B cell (primary cell): ENCODE data around the gene CLIP2. TPM values are rescaled to one million over a fixed set of nuclear protein-coding genes. Genes with fewer than 3 reads are reported as not detected.
"Not testable (repeated sequence)": the region's sequence is repeated elsewhere in the genome, so short reads cannot be mapped to it uniquely, and the experiment has no call there.

Source experiments
- ATAC-seq: fragments of 200-7000 bp; cut with Tn5 transposase; one replicate; pipeline ENCODE4 v1.10.0; 2021; ENCODE audit warnings: low read depth, mild to moderate bottlenecking, moderate number of reproducible peaks, moderate library complexity
- CTCF ChIA-PET: fragments of 350-600 bp; sonication (Branson Sonifier 250); formaldehyde crosslinking; loops from one replicate; lab custom pipeline; 2021; ENCODE audit warnings: antibody characterized with exemption, inconsistent platforms; lab: Charles Lee
- POLR2A ChIA-PET: fragments of 350-600 bp; sonication (Branson Sonifier 250); formaldehyde crosslinking; loops from one replicate; lab custom pipeline; 2021; ENCODE audit warnings: antibody characterized with exemption; lab: Charles Lee
- DNase-seq: peaks from one replicate; pipeline ENCODE4 v3.0.0; 2013
- H2AFZ ChIP-seq: 2 replicates; pipeline ENCODE4 v1.6.1; 2012; ENCODE audit warnings: mild to moderate bottlenecking, low read depth, low read length; ENCODE audit not compliant: insufficient read depth, poor library complexity, severe bottlenecking
- H3K27ac ChIP-seq, 2 donors: 1 replicate in 1 of 2; 2 replicates in 1 of 2; pipeline ENCODE4 v1.5.1; 2012 to 2013; ENCODE audit warnings: low read length in 2 of 2, mild to moderate bottlenecking in 2 of 2, moderate library complexity in 1 of 2
- H3K27me3 ChIP-seq, 4 experiments: fragments of 200-600 bp in 1 of 4; sonication (generic) in 1 of 4; replicated peaks in 1 of 4; 1 replicate in 2 of 4; 2 replicates in 2 of 4; pipeline versions ENCODE4 v1.6.1 to v1.7.0; 2013 to 2016; ENCODE audit warnings: low read length in 3 of 4, mild to moderate bottlenecking in 2 of 4, mixed read lengths in 1 of 4, moderate library complexity in 1 of 4; ENCODE audit not compliant: insufficient read depth in 4 of 4, control insufficient read depth in 3 of 4; ENCODE audit errors: control extremely low read depth in 1 of 4
- H3K36me3 ChIP-seq, 2 experiments: replicated peaks in 1 of 2; 1 replicate in 1 of 2; 2 replicates in 1 of 2; pipeline versions ENCODE4 v1.6.1 to v1.7.1; 2013; ENCODE audit warnings: low read length in 1 of 2; ENCODE audit not compliant: insufficient read depth in 2 of 2, control insufficient read depth in 1 of 2; ENCODE audit errors: control extremely low read depth in 1 of 2, extremely low read depth in 1 of 2
- H3K4me1 ChIP-seq, 2 donors: fragments of 200-600 bp in 1 of 2; sonication (generic) in 1 of 2; 1 replicate in 1 of 2; 2 replicates in 1 of 2; pipeline versions ENCODE4 v1.5.1 to v1.6.1; 2013 to 2017; ENCODE audit warnings: low read length in 2 of 2; ENCODE audit not compliant: control insufficient read depth in 2 of 2, insufficient read depth in 2 of 2
- H3K4me2 ChIP-seq: replicated peaks from 2 replicates; pipeline ENCODE3; 2012; ENCODE audit warnings: mild to moderate bottlenecking, low read depth, low read length; ENCODE audit not compliant: poor library complexity, severe bottlenecking
- H3K4me3 ChIP-seq, 5 experiments: fragments of 200-600 bp in 1 of 5; sonication (generic) in 1 of 5; 1 replicate in 3 of 5; 2 replicates in 2 of 5; pipeline versions ENCODE4 v1.5.1 to v1.7.0; 2011 to 2016; ENCODE audit warnings: low read length in 4 of 5, mild to moderate bottlenecking in 4 of 5, low read depth in 2 of 5, control low read depth in 1 of 5, moderate library complexity in 1 of 5; ENCODE audit not compliant: insufficient read depth in 1 of 5; ENCODE audit errors: control extremely low read depth in 1 of 5, extremely low read depth in 1 of 5
- H3K79me2 ChIP-seq: fragments of 200-600 bp; sonication (generic); one replicate; pipeline ENCODE4 v1.6.0; 2016; ENCODE audit warnings: low read length; ENCODE audit not compliant: control insufficient read depth, insufficient read depth
- H3K9ac ChIP-seq: fragments of 200-600 bp; sonication (generic); 2 replicates; pipeline ENCODE4 v1.6.1; 2017; ENCODE audit warnings: mild to moderate bottlenecking, low read length, moderate library complexity
- H3K9me3 ChIP-seq, 3 donors: one replicate each; pipeline versions ENCODE4 v1.6.1 to v1.7.1; 2013; ENCODE audit warnings: low read length in 2 of 3; ENCODE audit not compliant: control insufficient read depth in 2 of 3, insufficient read depth in 1 of 3; ENCODE audit errors: control extremely low read depth in 1 of 3
- H4K20me1 ChIP-seq: 2 replicates; pipeline ENCODE4 v1.6.0; 2012; ENCODE audit warnings: mild to moderate bottlenecking, low read length; ENCODE audit not compliant: insufficient read depth, control insufficient read depth, poor library complexity, severe bottlenecking
- H3K27ac Mint-ChIP-seq: one replicate; pipeline ENCODE4 v1.8.0; 2021; ENCODE audit warnings: mixed read lengths
- H3K27me3 Mint-ChIP-seq: one replicate; pipeline ENCODE4 v1.8.0; 2021; ENCODE audit warnings: mixed read lengths
- H3K4me1 Mint-ChIP-seq: one replicate; pipeline ENCODE4 v1.8.0; 2021; ENCODE audit warnings: mixed read lengths
- H3K4me3 Mint-ChIP-seq: one replicate; pipeline ENCODE4 v1.8.0; 2021; ENCODE audit warnings: mixed read lengths
- H3K9me3 Mint-ChIP-seq: one replicate; pipeline ENCODE4 v1.8.0; 2022; ENCODE audit warnings: mixed read lengths; ENCODE audit not compliant: insufficient read depth
- EZH2 ChIP-seq: IDR thresholded peaks from 2 replicates; pipeline ENCODE4 v1.6.1; 2012; ENCODE audit warnings: borderline replicate concordance, low read depth, mild to moderate bottlenecking, moderate library complexity, low read length; ENCODE audit not compliant: insufficient read depth, poor library complexity, severe bottlenecking
- WGBS: methylation state at CpG from one replicate; pipeline ENCODE4 v1.1.5; 2013; ENCODE audit warnings: missing lambda C conversion rate; ENCODE audit not compliant: insufficient coverage; 5-methylcytosine and 5-hydroxymethylcytosine counted together
- intact Hi-C: fragments of 100-400 bp; cut with micrococcal nuclease; formaldehyde crosslinking; loops from one replicate; pipeline ENCODE4 v1.10.0; 2022
- polyA plus RNA-seq: library from polyadenylated mRNA; depleted of rRNA; stranded (reverse); fragments of >200 nt; gene quantifications from 2 replicates; pipeline ENCODE4 v1.2.3, GENCODE V29; 2012
- total RNA-seq, 2 donors: library from RNA; stranded (reverse); fragments of 120-200 nt in 1 of 2; gene quantifications; 1 replicate in 1 of 2; 2 replicates in 1 of 2; pipeline versions ENCODE4 v1.2.3 to v1.2.4, GENCODE V29; 2013 to 2022
- TF ChIP-seq, protein P1 (sequence below): fragments of 200-600 bp; IDR thresholded peaks from one replicate; pipeline ENCODE4 v1.8.0; 2022; ENCODE audit warnings: antibody characterized with exemption, mild to moderate bottlenecking

The CLIP2 gene
- total and polyA plus RNA-seq, 2 donors (not counting 1 experiment from before 2014, with no cell fraction given): 5.7 to 47.9 TPM

- H3K4me3 Mint-ChIP-seq, ATAC-seq, H3K9ac ChIP-seq, DNase-seq, H3K9me3 ChIP-seq, POLR2A ChIA-PET, H3K9me3 Mint-ChIP-seq, H3K4me1 ChIP-seq, H3K4me1 Mint-ChIP-seq, H3K27ac ChIP-seq, H3K27me3 Mint-ChIP-seq, H4K20me1 ChIP-seq, H3K27me3 ChIP-seq, H3K36me3 ChIP-seq, H2AFZ ChIP-seq, H3K79me2 ChIP-seq, intact Hi-C loops, H3K4me2 ChIP-seq, H3K27ac Mint-ChIP-seq, H3K4me3 ChIP-seq: not testable (repeated sequence)
- CTCF ChIA-PET: interaction anchor here (5.9 kb wide), 1 partner anchor 16 kb away, joined by 25 read pairs; no protein-coding TSS in a partner anchor
- WGBS: 100% methylated on average over 2 of the region's 8 CpGs
Observed at GRCh38 chr7:74384854-74385253, 95.6 kb downstream of the CLIP2 start.

DNA sequence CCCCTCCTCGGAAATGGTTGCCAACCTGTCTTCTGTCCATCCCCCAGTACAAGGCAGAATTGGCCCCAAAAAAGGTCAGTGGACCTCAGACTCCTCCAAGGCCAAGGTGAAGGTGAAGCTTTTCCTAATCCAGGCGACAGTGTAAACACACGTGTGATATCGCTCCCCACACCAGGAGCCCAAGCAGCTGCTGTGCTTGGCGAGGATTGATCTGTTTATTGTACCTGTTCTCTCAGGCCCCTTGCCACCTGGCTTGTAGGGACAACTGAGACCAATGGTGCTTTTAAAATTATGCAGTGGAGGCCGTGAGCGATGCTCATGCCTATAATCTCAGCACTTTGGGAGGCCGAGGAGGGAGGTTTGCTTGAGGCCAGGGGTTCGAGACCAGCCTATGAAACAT, 98.4 kb downstream of the CLIP2 start:
- Histone ChIP-seq H4K20me1 (no peaks in the 10 kb centered on the region), H3K79me2 (no peaks in the 10 kb centered on the region), H3K4me3 (no peak overlapping the region), H3K36me3 (peaks cover 0 to 9% of the 10 kb centered on the region in 2 experiments), H3K27me3 (no peaks in the 10 kb centered on the region), H3K9ac (no peak overlapping the region), H3K4me2 (no peak overlapping the region), H2AFZ (no peak overlapping the region), H3K4me1 (no peaks in the 10 kb centered on the region), H3K27ac (no peak overlapping the region), H3K9me3 (peaks cover 0 to 3% (median 0%) of the 10 kb centered on the region in 3 donors)
- no peak overlapping the region for H3K27ac Mint-ChIP-seq
- intact Hi-C loops: no loop called here
- no peaks in the 10 kb centered on the region for H3K27me3 Mint-ChIP-seq
- no peaks in the 10 kb centered on the region for H3K4me1 Mint-ChIP-seq
- ChIA-PET CTCF (interaction anchor here (5.9 kb wide), 1 partner anchor 14 kb away, joined by 25 read pairs; no protein-coding TSS in a partner anchor), POLR2A (no interaction called here)
- H3K9me3 Mint-ChIP-seq: no peaks in the 10 kb centered on the region
- no peak for DNase-seq
- H3K4me3 Mint-ChIP-seq: no peak overlapping the region
- TF ChIP-seq EZH2: no peak
- TF ChIP-seq, protein P1, sequence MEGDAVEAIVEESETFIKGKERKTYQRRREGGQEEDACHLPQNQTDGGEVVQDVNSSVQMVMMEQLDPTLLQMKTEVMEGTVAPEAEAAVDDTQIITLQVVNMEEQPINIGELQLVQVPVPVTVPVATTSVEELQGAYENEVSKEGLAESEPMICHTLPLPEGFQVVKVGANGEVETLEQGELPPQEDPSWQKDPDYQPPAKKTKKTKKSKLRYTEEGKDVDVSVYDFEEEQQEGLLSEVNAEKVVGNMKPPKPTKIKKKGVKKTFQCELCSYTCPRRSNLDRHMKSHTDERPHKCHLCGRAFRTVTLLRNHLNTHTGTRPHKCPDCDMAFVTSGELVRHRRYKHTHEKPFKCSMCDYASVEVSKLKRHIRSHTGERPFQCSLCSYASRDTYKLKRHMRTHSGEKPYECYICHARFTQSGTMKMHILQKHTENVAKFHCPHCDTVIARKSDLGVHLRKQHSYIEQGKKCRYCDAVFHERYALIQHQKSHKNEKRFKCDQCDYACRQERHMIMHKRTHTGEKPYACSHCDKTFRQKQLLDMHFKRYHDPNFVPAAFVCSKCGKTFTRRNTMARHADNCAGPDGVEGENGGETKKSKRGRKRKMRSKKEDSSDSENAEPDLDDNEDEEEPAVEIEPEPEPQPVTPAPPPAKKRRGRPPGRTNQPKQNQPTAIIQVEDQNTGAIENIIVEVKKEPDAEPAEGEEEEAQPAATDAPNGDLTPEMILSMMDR: no peak
- ATAC-seq: no peak
- WGBS: 100% methylated on average over 9 of the region's 9 CpGs
